Colon (tissue), 2 donors: ENCODE results near the gene EDEM2.
"Not testable (repeated sequence)": the region's sequence is repeated elsewhere in the genome, so short reads cannot be mapped to it uniquely, and the experiment has no call there.

ENCODE experiments used
- FAIRE-seq: peaks from 2 replicates; lab custom pipeline; 2012; peaks lifted over from hg19 to GRCh38; lab: Jason Lieb, UNC
- donor health status: control.
- donor health status: control.

The EDEM2 gene

DNA sequence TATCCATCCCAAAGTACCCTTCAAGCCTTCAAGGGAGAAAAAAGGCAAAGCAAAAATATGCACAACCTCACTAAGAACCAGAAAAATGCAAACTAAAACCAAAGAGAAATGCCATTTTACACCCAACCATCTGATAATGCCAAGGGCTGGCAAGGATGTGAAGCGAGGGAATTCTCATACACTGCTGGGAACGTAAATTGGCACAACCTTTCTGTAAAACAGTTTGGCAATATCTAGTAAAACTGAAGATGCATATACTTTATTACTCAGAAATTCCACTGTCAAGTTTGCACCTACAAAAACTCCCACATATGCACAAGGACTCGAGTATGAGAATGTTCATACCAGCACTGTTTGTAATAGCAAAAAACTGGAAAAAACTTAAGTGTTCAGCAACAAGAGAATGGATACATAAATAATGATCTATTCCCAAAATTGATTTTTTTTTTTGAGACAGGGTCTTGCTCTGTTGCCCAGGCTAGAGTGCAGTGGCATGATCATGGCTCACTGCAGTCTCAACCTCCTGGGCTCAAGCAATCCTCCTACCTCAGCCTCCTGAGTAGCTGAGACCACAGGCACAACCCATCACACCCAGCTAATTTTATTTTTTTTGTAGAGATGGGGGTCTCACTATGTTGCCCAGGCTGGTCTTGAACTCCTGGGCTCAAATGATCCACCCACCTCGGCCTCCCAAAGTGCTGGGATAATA, 21.7 kb upstream of the EDEM2 start:
- not testable (repeated sequence) for FAIRE-seq

DNA sequence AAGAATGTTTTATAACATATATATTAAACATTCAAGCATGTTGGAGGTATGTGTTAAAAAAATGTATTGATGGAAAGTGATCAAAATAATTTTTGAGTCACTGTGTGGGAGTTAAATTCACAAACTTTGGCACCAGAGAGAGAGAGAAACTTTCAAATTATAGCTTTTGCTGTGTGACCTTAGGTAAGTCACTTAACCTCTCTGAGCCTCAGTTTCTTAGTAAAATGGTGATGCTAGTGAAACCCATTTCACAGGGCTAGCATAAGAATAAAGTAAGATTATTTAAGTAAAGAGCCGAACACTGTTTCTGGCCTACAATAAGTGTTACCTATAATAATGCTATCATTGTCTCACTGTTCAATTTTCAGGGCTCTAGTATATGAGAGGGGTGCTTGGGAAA, 20.7 kb upstream of the EDEM2 start:
- FAIRE-seq, result no peak

DNA sequence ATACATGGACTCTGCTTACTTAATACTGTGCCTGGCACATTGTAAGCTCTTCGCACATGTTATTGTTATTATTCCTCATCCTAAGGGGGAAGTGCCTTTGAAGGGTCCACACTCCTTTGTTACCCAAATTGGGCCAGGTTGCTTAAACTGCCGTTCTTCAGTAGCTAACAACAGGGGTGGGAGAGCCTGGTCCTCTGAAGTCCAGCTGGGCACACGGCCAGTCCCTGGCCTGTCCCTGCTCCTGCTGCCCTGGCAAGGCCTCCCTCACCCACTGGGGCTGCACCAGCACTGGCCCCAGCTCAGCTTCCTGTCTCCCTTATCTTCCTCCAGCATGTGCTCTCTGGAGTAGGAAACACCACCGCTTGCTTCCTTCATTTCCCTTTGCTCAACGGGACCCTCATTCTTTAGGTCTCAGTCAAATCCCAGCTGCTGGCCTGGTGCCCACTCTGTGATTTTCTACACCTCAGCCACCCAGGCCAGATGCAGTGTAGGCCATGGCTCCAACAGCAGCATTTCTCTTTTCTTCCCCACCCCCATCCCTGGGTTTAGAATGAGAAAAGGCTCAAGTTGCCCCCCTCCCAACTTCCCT, 19.2 kb upstream of the EDEM2 start:
- FAIRE-seq, result no peak

DNA sequence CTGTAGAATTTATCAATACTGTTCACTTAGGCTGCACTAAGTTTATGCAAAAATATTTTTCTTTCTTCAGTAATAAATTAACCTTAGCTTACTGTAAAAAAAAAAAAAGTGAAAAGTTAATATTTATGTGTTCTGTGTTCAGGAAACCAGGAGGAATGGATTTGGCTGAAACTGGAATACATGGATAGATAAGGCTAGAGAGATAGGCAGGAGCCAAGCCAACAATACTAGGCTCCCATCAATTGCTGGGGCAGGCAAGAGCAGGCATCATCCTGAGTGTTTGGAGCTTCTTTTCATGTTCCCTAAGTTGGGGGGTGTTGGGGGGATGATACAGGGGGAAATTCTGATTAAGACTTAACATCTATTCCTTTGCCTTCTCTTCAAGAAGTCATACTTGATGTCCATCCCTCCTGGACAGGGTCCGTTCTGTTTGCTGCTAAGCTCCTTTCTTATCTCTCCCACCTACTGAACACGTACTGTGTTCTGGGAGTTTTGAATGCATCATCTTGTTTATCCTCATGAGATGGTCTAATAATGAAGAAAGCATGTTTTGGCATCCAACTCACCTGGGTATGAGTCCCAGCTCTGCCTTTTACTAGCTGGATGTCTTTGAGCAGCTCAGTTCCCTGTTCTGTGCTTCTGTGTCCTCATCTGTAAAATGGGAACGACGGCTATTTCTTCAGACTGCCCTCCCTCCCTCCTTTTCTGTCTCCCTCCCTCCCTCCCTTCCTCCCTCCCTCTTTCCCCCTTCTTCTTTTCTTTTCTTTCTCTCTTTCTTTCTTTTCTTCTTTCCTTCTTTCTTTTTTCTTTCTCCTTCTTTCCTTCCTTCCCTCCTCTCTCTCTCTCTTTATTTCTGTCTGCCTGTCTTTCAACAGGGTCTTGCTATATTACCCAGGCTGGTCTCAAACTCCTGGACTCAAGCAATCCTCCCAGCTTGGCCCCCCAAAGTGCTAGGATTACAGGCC, 18.4 kb upstream of the EDEM2 start:
- no peak for FAIRE-seq

DNA sequence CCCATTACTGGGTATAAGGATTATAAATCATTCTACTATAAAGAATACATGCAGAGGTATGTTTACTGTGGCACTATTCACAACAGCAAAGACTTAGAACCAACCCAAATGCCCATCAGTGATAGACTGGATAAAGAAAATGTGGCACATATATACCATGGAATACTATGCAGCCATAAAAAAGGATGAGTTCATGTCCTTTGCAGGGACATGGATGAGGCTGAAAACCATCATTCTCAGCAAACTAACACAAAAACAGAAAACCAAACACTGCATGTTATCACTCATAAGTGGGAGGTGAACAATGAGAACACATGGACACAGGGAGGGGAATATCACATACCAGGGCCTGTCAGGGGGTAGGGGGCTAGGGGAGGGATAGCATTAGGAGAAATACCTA, 17.4 kb upstream of the EDEM2 start:
- FAIRE-seq, result not testable (repeated sequence)

DNA sequence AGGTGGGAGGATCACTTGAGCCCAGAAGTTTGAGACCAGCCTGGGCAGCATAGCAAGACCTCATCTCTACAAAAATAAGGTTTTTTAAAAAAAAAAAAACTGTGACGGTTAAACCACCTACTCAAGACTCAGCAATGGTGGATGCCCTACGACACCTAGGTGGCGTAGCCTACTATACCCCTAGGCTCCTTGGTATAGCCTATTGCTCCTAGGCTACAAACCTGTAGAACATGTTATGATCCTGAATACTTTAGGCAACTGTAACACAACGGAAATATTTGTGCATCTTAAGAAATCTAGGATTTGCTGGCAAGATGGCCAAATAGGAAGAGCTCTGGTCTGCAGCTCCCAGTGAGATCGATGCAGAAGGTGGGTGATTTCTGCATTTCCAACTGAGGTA, 13.2 kb upstream of the EDEM2 start:
- not testable (repeated sequence) for FAIRE-seq

DNA sequence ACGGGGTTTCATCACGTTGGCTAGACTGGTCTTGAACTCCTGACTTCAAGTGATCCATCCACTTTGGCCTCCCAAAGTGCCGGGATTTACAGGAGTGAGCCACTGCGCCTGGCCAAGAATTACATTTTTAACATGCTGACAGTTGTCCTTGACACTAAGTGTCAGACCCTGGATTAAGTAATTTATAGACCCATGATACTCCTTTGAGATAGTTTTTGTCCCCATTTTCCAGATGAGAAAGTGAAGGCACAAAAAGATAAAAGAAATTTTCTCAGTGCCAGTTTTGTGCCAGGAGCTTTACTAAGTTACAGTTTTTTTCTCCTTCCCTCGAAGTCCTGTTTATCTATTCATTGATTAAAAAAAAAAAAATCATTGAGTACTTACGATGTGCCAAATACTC, 9.8 kb upstream of the EDEM2 start:
- FAIRE-seq, result no peak

DNA sequence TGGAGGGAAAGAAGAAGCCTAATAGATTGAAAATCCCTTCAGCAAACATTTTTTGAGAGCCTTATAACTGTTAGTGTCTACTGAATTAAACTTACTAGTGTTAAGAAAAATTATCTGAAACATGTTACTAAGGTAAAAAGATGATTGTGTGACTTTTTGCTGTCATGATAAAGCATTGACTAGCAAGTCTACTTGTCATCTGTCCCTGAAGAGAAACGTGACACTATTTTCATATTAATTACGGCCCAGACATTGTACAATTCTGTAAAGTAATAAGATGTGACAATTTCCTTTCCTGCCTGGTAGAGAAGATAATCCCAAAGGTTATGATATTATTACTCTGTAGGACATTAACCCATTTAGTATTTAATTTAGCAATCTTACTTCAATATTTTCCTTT, 8.8 kb upstream of the EDEM2 start:
- no peak for FAIRE-seq

DNA sequence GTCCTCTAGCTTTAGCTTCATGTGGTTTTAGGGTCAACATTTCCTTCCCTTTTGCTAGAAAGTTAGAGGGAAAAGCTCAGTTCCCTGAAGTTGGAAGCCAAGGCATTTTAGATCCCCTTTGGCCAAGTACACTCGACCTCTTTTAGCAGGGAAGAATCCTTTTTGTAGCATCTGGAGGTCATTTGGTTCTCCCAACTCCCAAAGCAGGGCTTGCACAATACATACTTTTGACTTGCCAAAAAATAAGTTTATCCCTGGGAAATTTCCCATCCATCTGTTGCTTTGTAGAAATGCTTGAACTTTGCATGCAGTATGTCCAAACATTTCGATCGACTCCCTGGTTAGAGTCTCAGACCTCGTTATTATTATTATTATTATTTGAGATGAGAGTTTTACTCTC, 4.6 kb upstream of the EDEM2 start:
- FAIRE-seq, result no peak

DNA sequence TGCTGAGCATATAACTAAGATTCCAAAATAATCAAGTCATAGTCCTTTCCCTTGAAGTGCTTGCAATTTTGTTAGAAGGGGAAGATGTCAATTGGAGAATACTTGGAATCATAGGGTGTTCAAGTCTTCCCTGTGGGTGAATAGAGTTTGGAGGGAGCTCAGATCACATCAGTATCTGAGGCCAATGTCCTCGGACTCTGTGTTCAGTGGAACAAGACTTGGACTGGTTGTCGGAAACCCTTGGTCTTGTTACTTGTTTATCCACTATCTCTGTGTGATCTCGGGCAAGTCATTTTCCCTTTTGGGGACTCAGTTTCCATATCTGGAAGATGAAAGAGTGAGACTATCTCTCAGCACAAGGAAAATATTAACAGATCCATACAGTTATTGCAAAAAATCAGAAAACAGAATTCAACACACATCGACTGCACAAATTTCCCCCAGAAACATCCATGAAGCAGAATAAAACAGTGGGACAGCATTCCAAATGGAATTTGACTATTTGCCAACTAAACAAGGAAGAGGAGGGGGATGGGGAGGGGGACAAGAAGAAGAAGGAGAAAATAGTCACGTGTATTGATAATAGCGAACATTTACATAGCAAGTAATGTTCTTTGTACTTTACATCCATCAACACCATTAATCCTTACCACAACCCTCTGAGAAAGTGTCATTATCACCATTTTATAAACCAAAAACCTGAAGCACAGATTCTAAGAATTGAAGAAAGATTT, 3.9 kb upstream of the EDEM2 start:
- FAIRE-seq, result no peak

DNA sequence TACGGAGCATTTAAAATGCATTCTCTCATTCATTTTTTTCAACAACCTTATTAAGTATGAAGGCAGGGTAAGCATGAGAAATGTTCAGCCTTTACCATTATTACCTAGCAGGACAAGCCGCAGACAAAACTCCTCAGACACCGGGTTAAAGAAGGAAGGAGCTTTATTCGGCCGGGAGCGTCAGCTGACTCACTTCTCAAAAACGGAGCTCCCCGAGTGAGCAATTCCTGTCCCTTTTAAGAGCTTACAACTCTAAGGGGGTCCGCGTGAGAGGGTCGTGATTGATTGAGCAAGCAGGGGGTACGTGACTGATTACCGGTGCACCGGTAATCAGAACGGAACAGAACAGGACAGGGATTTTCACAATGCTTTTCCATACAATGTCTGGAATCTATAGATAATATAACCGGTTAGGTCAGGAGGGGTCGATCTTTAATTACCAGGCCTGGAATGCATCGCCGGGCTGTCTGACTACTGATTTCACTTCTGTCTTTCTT, 487 bp upstream of the EDEM2 start:
- FAIRE-seq, result not testable (repeated sequence)

DNA sequence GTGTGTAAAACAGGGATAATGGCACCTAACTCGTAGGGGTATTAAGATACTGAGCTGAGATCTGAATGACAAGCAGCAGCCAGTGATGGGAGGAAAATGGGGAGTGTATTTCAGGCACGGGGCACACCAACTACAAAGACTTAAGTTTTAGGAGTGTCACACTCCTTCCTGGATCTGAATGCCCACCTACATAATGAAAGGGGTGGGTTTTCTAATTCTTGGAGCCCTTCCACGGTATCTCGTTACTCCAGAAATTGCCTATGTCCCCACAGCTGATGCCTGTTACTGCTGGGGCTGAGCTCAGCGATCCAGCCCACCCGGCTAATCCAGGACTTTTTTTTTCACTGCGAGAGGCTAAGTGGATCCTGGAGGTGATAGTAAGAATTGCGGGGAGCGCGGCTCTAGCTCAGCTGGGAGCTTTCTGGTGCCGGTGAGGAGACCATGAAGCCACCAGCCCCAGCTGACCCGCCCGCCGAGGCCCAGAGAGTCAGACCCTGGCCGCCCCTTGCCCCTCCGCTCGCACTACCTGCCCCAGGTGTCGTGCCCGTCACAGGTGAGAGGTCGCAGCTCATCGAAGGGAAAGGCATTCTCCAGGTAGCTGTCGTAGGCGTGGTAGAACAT, 727 bp downstream of the EDEM2 start:
- FAIRE-seq, result no peak

DNA sequence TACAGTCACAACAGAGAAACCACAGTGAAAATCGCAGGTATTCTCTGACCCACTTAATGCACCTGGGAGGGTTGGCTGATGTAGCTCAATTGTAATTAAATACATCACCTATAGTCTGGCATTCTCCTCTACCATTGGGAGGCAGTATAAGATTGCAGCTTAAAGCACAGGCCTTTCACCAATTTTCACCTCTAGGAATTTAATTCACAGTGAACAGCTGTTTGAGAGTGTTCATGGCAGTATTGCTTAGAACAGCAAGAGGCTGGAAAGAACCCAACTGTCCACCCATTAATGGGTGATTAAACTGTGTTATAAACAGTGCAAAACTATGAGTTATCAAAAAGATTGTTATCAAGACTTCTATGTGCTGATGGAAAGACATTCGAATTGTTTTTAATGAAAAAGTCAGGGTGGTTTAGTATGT, 2.0 kb downstream of the EDEM2 start:
- FAIRE-seq, result no peak

DNA sequence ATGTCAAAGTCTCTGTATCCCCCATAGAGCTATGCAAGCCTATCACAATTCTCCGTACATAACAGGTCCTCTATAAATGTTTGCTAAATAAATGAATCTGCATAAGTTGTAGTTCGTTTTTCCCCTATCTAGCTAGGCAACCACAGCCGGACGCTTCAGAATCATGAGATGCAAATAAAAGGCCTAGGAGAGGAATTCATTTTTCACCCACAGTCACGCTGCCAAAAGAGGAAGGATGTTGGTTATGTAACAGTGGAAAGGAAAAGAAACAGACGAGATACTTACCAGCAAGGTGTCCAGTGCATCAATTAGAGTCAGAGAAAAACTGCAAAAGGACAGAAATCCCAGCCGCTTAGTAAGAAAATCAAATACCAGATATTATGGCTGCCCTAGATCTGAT, 2.4 kb downstream of the EDEM2 start:
- no peak for FAIRE-seq

DNA sequence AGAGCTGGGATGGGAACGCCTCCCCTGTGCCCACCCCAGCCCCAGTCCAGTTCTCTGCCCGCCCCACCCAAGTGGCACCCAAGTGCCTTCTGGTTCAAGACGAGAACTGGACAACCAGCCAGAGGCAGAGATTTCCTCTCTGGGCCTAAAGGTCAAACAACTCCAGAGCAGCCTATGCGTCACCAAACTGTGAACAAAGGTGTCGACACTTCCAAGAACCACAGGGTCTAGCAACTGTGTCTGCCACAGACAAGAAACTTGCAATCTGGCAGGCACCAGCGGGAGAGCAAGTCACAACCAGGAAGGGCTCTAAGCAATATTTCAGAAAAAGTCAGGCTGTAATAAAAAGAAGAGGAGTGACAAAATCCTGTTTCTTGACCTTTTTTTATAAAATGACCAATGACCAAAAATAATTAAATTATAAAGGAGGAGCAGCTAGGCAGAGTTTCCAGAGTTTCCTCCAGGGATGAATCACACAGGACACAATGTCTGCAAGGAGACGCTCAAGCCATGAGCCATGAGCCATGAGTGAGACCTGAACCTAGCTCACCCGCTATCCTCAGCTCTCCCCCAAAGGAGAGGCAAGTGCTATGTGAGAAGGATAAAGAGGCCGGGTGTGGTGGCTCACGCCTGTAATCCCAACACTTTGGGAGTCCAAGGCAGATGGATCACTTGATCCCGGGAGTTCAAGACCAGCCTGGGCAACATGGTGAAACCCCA, 11.1 kb downstream of the EDEM2 start:
- FAIRE-seq, result no peak

DNA sequence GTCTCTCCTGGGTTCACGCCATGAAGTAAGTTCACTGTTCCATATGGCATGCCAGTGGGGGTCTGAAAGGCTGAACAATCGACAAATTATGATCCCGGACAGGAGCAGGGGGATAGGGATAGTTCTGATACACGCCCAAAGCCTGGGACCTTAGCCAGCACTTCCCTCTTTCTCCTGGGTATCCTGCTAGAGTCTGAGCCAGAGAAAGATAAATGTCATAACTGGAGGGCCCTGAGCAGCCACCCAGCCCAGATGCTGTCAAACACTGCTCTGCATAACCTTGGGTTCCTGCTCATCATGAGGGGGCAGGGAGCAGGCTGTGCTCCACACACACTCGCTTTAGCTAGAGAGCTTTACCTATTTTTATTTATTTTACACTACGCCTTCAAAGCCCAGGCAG, 12.3 kb downstream of the EDEM2 start:
- FAIRE-seq, result no peak

DNA sequence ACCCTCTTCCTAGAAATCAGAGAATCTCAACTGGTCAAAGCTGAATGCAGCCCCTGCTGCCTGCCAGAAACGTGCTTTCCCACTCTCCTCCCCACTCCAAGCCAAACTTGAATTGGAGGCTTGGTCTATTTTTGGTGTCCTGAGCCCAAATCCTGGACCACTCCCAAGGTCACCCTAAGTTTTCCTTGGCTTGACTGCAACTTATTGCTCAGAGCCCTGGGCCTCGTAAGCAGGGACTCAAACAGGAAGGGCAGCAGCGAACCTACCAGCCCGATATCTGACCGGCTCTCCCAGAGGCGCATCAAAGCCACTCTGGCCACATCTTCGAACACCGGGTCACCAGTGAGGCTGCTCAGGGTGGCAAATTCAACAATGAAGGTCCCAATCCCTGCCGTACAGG, 12.7 kb downstream of the EDEM2 start:
- no peak for FAIRE-seq

DNA sequence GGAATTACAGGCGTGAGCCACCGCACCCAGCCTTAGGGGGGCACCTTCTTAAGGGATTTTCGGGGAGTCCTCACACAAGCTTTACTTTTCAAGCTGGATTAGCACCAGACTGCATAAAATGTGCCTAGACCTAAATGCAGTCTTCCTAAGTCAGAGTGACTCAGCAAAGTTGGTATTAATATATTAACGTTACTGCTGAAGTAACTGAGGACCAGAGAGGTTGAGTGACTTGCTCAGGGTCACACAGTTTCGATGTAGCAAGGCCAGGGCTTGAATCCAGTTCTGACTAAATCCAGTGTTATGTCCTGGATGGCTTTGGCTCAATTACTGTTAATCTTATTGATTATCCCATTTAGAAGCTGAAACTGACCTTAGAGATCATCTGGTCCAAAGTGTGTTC, 13.4 kb downstream of the EDEM2 start:
- no peak for FAIRE-seq

DNA sequence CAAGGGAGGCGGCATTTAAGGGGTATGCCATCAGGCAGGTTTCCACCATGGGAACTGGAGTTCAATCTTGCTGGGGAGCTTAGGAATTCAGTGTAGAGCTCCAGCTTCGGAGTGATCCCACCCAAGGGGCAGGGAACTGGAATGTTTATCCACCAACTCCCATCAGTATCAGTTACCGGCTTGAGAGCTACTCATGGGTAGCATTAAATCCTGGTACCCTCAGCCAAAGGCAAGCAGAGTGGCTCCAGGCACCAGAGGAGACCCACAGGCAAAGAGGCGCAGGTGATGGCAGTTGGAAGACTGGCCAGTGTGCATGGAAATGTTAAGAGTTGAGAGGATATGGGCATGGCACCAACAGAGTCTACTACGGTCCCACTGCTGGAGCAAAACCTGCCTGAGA, 14.1 kb downstream of the EDEM2 start:
- no peak for FAIRE-seq

DNA sequence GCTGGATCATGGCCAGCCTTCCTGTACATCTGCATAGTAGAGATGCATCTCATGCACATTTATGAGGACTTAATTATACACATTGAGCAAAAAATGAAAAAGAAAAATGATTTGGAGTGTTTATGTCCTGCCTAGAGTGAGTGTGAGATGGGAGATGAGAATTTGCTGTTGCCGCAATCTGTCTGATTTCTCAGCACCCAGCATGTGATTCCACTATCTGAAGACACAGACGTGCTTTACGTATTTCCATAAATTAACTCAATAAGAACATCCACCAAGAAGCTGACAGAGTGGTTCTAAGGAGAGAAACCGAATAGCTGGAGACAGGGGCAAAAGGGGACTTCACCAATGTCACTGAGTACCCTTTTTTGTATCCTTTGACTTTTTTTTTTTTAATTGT, 15.2 kb downstream of the EDEM2 start:
- no peak for FAIRE-seq

DNA sequence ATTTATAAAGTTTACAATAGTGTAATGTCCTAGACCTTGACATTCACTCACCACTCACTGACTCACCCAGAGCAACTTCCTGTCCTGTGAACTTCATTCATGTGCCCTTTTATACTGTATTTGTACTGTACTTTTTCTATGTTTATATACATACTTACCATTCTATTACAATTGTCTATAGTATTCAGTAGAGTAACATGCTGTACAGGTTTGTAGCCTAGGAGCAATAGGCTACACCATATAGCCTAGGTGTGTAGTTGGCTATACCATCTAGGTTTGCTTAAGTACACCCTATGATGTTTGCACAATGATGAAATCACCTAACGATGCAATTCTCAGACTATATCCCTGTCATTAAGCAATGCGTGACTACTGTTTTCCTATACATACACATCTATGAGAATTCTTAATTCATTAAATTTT, 17.5 kb downstream of the EDEM2 start:
- FAIRE-seq, result no peak
